HG02798 (cell line): ENCODE results near the gene SLC12A3.
A peak's percentile ranks its signal among the peaks of the same experiment; 100 is the strongest.

ENCODE experiments used
- ATAC-seq: cut with Tn5 transposase; IDR thresholded peaks from one replicate; pipeline ENCODE4 v1.9.1; 2021; ENCODE audit warnings: mild to moderate bottlenecking; ENCODE audit not compliant: unreplicated experiment, poor library complexity

Gene SLC12A3

DNA sequence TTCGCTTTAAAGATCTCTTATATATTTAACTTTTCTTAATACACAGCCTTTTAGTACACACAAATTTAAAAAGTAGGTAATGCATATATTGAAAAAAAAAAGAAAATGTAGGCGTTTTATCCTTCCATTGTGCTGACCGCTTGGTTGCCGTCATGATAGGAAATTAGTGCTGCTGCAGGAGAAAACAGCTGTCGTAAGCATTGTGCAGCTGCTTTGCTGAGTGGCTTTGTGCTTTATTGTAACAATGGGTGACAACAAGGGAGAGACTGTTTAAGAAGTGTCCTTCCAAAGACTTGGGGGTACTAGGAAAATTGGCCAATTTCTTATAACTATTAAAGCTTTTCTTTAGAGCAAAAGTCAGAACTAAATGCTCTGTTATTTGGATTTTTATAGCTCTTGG, 71.9 kb downstream of the SLC12A3 start:
- no peak for ATAC-seq

DNA sequence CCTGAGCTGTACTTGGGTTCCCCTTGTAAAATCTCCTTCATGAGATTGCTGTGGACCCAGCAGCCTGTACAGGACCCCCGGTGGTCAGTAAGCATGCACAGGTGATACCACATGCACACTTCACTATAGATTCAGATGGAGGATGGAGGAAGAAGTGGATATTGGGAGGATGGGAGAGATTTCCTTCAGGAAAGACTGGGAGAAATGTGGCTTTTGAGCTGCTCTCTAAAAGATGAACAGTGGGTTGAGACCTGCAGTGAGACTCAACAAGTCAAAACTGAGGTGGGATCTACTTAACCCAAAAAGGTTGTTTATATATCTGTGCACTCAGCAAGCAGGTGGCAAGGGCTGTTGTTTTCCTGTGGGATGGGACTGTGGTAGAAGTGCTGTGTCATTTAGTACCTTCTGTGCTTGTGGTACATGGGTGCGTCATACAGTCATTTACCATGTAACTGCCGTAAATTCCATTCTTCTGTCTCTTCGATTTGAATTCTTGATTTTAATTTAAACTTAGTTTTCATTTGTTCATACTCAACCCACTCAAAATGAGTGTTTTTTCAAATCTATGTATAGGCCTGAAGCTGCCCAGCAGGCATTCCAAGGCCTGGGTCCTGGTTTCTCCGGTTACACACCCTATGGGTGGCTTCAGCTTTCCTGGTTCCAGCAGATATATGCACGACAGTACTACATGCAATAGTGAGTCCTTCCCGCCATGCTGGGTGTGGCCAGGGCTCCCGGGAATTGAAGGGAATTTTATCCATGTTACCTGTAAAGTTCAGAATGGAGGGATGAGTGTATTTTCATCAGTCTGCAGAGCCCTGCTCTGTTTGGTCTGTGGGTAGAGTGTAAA, 73.9 kb downstream of the SLC12A3 start:
- ATAC-seq = no peak

DNA sequence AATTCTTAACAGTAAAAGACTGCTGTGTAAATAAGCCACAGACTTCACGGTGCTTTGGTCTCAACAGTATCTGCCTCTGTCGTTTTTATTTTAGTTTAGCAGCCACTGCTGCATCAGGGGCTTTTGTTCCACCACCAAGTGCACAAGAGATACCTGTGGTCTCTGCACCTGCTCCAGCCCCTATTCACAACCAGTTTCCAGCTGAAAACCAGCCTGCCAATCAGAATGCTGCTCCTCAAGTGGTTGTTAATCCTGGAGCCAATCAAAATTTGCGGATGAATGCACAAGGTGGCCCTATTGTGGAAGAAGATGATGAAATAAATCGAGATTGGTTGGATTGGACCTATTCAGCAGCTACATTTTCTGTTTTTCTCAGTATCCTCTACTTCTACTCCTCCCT, 74.8 kb downstream of the SLC12A3 start:
- no peak for ATAC-seq

DNA sequence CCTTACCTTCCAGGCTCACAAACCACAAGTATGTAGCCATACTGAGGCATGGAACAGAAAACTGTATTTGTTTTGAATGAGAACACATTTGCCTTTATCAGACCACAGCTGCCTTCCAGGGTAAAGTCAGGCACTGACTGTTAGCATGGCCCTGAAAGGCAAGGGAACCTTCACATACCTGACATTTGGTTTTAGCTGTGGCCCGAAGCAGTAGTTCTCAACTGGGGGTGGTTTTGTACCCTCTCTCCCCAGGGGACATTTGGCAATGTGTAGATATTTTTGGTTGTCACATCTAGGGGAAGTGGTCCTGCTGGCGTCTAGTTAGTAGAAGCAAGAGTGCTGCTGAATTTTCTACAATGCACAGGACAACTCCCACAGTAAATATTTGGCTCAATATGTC, 76.1 kb downstream of the SLC12A3 start:
- ATAC-seq = no peak

DNA sequence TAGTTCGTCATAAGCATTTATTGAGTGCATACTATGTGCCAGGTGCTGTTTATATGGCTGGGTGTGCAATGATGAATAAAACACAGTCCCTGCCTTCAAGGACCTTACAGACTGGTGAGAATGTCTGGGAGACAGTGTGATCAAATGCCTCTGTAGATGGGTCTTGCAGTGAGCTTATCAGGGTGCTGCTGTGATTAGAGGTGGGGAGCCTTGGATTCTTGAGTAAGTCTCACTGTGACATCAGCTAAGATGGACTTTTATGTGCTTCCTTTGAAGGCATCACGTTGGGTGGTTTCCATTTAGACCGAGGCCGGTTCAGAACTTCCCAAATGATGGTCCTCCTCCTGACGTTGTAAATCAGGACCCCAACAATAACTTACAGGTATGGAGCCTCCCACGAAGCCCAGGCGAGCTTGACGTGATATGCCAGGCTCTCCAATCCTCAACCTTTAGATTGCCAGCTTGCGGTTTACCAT, 76.9 kb downstream of the SLC12A3 start:
- ATAC-seq = no peak

DNA sequence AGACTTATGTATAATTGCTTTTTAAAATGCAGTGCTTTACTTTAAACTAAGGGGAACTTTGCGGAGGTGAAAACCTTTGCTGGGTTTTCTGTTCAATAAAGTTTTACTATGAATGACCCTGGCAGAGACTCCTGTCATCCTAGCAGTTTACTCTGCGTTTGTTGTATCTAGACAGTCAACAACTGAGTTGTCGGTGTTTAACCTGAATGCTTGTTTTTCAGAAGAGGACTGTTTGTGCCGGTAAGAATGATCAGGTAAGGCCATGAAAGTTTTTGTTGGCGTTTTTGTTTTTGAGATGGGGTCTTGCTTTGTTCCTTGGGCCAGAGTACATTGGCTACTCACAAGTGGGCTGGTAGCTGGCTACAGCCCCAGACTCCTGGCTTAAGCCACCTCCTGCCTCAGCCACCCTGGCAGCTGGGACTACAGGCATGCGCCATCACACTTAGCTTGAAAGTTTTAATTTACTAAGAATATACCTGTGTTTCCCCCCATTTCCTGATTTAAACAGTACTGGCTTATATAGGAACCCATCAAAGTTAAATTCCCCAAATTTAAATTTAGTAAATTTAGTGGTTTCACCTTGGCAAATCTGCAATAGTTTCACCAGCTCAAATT, 78.9 kb downstream of the SLC12A3 start:
- ATAC-seq = no peak

DNA sequence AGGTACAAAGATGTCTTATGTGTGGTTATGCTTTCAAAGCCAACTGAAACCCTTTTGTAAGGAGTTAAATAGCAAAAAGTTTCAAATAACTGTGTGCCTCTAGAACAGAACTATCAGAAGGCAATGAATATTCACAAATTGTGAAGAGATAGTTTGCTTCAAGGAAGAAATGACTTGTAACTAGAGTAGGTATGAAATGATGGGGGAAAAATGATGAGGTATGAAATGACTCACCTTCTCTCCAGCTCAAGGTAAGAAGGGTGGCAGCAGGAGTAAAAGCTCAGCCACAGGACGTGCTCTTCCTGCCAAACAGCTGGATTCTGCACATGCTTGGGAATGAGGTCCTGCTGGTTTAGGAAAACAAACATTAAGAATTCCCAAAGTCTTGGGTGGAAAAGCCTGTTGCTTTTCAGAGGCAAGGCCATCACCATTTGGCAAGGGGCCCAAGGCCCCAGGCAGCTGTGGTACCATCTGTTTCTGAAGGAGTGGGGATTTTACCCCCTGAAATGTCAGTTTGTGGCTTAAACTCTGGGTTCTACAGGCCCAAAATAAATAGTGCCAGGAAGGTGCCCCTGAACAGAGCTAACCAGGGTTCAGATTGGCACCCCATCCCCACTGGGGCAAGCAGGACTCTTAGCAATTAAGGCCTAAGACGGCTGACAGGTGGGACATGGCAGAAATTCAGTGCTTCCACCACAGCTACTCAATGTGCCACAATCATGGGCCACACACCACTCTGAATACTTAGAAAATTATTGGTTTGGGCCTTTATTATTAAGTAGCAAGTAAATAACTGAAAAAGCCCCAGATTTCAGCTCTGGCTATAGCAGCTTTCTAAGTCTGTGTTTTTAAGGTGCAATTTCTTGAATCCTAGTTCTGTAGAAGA, 80.2 kb downstream of the SLC12A3 start:
- peak; percentile 30 for ATAC-seq

DNA sequence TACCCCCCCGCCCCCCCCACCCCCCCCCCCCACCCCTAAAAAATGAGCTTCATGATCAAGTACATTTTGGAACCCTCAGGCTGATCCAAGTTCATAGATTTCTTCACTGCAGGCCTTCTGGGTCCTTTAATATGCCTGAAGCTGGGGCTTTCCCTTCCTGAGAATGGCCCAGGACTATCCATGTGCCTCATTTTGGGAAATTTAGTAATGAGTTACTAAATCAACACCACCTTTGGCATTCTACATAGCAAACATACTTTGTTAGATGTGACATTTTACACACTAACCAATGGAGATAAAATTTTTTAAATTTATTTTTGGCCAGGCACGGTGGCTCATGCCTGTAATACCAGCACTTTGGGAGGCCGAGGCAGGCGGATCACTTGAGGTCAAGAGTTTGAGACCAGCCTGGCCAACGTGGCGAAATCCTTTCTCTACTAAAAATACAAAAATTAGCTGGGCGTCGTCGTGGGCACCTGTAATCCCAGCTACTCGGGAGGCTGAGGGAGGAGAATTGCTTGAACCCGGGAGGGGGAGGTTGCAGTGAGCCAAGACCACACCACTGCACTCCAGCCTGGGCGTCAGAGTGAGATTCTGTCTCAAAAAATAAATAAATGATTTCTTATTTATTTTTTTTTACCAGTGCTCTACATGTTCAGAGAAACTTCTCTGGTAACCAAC, 81.0 kb downstream of the SLC12A3 start:
- no peak for ATAC-seq

DNA sequence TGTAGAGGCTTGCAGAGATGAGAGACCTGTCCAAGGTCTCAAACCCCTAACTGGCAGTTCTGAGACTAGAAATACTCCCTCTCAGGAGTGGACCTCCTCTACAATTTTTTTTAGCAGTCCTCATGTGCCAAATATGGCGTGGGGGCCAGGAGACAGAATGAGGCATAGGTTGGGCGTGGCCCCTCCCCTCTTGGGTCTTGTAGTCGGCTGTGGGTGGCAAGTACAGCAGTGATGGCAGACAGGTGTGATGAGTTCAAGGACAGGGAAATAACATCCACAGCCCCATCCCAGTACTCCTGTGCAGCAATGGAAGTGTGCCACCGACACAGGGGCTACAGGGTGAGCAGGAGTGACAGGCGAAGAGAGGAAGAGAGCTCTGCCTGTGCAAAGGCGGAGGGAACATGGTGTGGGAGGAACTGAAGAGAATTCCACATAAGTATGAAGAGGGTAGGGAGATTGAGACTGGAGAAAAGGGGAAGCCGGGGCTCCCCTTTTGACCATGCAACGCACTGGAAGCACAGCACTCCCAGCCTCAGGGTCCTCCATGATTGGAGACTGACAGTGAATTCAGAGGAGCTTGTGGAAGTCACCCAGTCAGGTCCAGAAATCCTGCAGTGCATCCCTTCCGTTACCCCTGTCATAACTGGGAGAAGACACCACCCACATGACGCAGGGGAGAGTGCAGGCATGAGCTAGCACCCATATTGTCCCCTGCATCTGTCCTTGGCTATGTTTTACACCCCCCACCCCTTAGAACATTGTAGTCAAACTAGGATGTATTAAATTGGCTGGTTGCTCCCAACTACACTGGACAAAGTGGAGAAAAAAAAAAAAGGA, 82.0 kb downstream of the SLC12A3 start:
- no peak for ATAC-seq

DNA sequence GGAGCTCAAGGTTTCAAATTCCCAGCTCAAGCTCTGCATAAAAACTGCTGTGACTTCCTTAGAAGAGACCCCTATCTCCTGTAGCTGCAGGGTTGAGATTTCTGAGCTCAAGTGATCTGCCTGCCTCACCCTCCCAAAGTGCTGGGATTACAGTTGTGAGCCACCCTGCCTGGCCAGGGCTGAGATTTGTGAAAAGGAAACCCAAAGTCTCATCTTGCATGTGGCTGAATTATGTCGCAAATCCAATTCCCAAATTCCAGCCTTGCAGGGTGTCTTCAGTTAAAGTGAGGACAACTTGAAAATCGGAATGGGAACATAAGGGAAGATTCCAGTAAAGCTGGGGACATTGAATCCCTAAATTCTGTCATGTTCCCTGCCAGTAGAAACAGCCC, 82.6 kb downstream of the SLC12A3 start:
- ATAC-seq = no peak

DNA sequence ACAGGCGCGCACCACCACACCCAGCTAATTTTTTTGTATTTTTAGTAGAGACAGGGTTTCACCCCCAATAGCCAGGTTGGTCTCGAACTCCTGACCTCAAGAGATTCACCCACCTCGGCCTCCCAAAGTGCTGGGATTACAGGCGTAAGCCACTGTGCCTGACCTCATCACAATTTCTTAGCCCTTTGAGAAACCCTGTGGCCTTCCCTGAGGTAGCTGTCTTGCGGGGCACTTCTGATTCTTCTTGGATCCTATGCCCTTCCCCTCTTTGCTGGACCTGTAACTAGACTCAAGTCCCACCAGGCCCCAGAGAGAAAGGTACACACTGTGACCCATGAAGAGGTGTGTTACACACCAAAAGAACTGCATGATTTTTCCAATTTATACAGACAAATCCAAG, 83.2 kb downstream of the SLC12A3 start:
- no peak for ATAC-seq

DNA sequence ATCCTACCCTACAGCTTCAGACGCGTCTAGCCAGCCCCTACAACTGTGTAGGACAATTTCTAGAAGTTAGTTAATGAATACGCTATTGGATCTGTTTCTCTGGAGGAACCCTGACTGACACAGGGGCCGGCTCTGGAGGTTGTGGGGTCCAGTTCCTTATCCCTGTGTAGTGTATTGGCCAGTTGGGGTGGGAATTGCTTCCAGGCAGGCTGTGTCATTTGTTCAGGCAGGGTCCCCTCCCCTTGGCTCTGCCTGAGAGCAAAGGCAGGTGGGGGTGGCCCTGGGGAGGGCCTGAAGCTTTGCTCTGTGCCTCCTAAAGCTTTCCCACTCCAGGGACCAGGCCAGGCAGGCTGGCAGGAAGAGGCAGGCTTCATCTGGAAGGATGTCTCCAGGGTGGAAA, 85.0 kb downstream of the SLC12A3 start:
- ATAC-seq = no peak

DNA sequence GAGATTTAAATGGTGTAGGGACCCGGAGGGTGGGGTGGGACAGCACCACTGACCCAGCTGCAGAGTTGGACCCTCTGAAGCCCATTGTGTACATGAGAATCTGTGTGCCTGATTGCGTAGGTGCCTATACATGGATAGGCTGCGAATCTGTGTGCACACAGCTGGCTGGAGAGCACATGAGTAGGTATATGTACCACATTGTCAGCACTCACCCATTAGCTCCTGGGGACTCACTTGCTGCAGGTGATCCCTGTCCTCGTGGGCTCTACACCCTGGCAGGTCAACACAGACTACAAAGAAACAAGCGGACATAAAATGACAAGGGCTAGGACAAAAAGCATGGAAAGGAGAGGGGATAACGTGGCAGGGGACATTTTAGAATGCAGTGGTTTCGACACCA, 85.4 kb downstream of the SLC12A3 start:
- no peak for ATAC-seq

DNA sequence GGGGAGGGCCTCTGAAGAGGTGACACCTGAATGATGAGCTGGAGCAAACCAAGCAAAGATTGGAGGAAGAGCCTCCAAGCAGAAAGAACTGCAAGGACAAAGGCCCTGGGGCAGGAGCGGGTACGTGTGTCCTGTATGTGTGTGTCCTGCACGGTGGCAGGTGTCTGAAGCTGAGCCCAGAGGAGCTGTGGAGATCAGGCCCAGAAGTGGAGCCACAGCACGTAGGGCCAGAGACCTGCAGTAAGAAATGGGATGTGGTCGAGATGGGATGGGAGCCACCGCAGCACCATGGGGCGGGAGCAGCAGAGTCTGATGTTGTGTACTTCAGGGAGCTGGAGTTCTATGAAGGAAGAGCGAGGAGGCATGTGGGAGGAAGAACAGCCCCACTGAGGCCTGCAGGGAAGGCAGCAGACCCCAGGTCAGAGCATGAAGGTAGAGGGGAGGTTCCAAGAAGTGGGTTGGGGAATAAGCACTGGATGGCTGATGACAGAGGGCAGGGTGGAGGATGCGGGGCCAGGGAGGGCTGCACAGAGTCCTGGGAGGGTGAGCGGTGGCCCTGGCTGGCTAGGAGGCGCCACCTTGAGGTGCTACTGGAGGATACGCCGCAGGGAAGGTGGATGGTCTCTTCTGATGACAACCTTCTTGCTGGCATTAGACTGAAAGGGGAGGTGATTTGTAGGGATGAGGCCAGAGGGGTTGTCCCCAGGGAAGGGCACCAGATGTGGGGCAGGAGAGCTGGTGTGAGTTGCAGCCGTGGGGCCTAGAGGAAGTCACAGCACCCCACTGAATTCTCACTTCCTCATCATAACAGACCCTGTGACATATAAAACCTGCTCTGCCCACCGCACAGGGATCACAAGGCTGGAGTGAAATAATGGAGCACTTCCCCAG, 86.1 kb downstream of the SLC12A3 start:
- peak; percentile 43 for ATAC-seq

DNA sequence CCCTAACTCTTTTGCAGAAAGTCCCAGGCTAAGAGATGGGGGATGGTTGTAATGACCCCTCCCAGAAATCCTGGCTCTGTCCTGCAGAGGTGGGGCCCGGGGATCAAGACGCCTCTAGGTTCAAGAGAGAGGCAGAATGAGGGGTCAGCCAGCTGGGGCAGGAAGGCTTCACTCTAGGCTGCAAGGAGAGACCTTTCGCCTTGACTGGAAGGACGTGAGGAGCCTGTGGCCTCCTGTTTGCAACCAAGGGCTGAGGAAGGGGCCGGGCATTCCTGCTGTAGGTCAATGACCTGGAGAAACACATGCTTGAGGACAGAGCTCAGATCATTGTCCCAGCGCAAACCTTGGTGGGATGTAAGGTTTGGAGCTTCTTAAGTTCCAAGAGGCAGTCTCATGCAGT, 88.0 kb downstream of the SLC12A3 start:
- ATAC-seq = no peak

DNA sequence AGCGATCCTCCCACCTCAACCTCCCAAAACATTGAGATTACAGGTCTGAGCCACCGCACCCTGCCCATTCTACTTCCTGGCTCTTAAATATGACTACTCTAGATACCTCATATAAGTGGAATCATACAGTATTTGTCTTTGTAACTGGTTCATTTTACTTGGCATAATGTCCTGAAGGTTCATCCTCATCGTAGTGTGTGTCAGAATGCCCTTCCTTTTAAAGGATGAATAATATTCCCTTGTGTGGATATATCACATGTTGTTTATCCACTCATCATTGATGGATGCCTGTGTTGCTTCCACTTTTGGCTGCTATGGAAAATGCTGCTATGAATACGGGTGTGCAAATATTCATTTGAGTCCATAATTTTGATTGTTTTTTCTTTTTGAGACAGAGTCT, 91.1 kb downstream of the SLC12A3 start:
- ATAC-seq = no peak

DNA sequence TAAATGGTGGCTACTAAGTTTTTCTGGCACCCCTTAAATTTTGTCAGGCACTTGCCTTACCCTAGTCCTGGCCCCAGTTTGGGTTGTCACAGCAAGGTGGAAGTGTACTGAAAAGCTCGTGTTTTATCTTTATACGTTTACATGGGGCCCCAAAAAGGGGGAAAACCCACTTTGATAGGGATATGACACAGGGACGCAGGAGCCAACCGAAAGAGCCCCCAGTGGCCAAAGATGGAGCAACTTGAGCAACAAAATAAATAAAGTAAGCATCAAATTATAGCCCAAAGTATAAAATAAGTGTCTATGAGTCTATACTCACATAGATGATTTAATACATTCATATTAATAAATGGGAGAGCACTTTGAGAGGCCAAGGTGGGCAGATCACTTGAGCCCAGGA, 91.7 kb downstream of the SLC12A3 start:
- ATAC-seq = no peak

DNA sequence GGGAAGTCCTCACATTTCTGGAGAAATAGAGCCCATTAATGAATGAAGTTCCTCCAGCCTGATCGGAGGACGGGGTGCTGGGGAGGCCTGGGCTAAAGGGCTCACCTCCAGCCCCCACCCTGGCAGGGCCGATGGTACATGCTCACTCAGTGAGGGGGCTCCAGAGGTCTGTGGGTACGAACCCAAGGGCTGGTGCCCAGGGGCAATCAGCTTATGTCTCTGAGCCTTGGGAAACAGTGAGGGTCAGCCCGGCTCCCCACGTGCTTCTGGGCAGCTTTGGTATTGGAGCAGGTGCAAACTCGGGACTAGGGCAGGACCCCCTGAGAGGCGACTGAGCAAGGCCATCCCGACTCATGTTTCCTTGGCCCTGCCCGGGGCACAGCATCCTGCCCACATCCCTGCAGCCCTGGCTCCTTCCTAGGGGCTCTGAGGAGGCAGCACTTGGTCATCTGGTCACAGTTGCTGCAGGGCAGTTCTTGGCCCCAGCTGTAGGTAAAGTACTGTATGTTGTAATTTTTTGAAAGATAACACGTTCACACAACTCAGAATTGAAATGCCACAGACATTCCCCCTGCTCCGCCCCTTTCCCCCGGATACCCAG, 95.8 kb downstream of the SLC12A3 start:
- ATAC-seq = no peak
